Osteoblast (primary cell): ENCODE data around the gene PTPRN2. TPM values are rescaled to one million over a fixed set of nuclear protein-coding genes. Genes with fewer than 3 reads are reported as not detected.

ENCODE experiments used
- DNase-seq: peaks from one replicate; pipeline ENCODE4 v3.0.0; 2011; ENCODE audit warnings: low spot score, mixed read lengths; ENCODE audit not compliant: insufficient read length; ENCODE audit errors: missing footprints
- H2AFZ ChIP-seq: 2 replicates; pipeline ENCODE4 v1.6.0; 2011; ENCODE audit warnings: mild to moderate bottlenecking, low read length
- H3K27ac ChIP-seq: 2 replicates; pipeline ENCODE4 v1.5.1; 2011; ENCODE audit warnings: mild to moderate bottlenecking, low read depth, low read length, moderate library complexity
- H3K27me3 ChIP-seq: 2 replicates; pipeline ENCODE4 v1.6.0; 2012; ENCODE audit warnings: mild to moderate bottlenecking, control low read depth, inconsistent platforms, low read length, moderate library complexity; ENCODE audit not compliant: insufficient read depth
- H3K36me3 ChIP-seq: 2 replicates; pipeline ENCODE4 v1.5.1; 2011; ENCODE audit warnings: mild to moderate bottlenecking, low read length, control low read depth, moderate library complexity; ENCODE audit not compliant: insufficient read depth
- H3K4me1 ChIP-seq: 2 replicates; pipeline ENCODE4 v1.5.1; 2011; ENCODE audit warnings: mild to moderate bottlenecking, low read length, control low read depth, moderate library complexity; ENCODE audit not compliant: insufficient read depth
- H3K4me2 ChIP-seq: 2 replicates; pipeline ENCODE4 v1.6.0; 2011; ENCODE audit warnings: mild to moderate bottlenecking, low read length; ENCODE audit not compliant: insufficient read depth
- H3K4me3 ChIP-seq: fragments of 200-600 bp; sonication (generic); 3 replicates; pipeline ENCODE4 v1.5.1; 2012; ENCODE audit warnings: mild to moderate bottlenecking, low read length, inconsistent platforms; ENCODE audit not compliant: insufficient read depth
- H3K79me2 ChIP-seq: 2 replicates; pipeline ENCODE4 v1.6.0; 2012; ENCODE audit warnings: mild to moderate bottlenecking, low read length, control low read depth, inconsistent platforms; ENCODE audit not compliant: insufficient read depth
- H3K9me3 ChIP-seq: 2 replicates; pipeline ENCODE4 v1.5.1; 2011; ENCODE audit warnings: low read depth, low read length, control low read depth
- H4K20me1 ChIP-seq: 2 replicates; pipeline ENCODE4 v1.6.0; 2012; ENCODE audit warnings: mild to moderate bottlenecking, low read length, control low read depth; ENCODE audit not compliant: insufficient read depth
- total RNA-seq: library from RNA; depleted of rRNA; stranded (reverse); fragments of >200 nt; gene quantifications from 2 replicates; pipeline ENCODE4 v1.2.3, GENCODE V29; 2012
- TF ChIP-seq, protein P1 (sequence below): IDR thresholded peaks from 2 replicates; pipeline ENCODE4 v1.5.1; 2011; ENCODE audit warnings: mild to moderate bottlenecking, low read depth, low read length, moderate library complexity; ENCODE audit errors: extremely low read depth

PTPRN2 gene
- total RNA-seq, 1 donor: 0.36 TPM

DNA sequence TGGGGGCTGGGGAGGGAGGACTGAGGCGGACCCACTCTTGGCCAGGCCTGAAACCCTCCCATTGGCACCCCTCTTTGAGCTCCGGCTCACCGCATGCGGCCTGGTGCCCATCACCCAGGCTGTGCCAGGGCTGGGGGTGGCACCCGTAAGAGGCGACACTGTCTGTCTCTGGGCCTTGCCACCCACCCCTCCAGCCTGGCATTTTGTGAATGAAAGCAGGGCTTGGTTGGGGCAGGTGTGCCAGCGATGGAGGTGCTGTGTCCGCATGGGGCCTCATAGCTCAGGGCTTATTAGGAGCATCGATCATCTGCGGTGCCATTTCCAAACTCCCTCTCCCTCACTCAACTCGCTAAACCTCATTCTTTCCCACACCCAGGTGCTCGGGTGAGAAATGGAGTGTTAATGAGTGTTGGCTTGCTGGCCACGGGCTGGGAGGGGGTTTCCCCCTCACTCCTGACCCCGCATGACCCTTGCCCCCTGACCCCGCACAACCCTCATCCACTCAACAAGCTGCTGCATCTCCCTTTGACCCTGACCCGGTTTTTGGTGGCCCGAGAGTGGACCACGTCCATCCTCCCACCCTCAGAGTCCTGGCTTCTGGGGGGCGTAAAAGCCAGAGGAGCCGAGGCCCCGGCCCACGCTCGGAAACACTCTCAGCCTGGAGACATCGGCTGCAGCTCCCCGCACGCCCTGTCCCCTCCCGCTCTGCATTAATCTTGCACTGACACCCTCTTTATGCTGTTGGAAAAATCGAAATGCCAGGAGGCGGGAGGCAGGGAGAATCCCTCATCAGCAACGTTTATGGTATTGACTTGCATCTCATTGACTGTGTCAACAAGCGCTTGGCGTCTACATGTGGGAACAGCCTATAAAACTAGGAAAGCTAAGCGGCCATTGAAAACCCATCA, 1089.6 kb downstream of the PTPRN2 start:
- Histone ChIP-seq H3K4me3 (no peak overlapping the region), H4K20me1 (no peaks in the 10 kb centered on the region), H2AFZ (no peak overlapping the region), H3K27me3 (no peaks in the 10 kb centered on the region), H3K4me2 (no peak overlapping the region), H3K4me1 (no peaks in the 10 kb centered on the region), H3K79me2 (no peaks in the 10 kb centered on the region), H3K36me3 (no peaks in the 10 kb centered on the region), H3K27ac (no peak overlapping the region), H3K9me3 (no peaks in the 10 kb centered on the region)
- TF ChIP-seq, protein P1, sequence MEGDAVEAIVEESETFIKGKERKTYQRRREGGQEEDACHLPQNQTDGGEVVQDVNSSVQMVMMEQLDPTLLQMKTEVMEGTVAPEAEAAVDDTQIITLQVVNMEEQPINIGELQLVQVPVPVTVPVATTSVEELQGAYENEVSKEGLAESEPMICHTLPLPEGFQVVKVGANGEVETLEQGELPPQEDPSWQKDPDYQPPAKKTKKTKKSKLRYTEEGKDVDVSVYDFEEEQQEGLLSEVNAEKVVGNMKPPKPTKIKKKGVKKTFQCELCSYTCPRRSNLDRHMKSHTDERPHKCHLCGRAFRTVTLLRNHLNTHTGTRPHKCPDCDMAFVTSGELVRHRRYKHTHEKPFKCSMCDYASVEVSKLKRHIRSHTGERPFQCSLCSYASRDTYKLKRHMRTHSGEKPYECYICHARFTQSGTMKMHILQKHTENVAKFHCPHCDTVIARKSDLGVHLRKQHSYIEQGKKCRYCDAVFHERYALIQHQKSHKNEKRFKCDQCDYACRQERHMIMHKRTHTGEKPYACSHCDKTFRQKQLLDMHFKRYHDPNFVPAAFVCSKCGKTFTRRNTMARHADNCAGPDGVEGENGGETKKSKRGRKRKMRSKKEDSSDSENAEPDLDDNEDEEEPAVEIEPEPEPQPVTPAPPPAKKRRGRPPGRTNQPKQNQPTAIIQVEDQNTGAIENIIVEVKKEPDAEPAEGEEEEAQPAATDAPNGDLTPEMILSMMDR: no peak
- DNase-seq: peak; percentile 53

DNA sequence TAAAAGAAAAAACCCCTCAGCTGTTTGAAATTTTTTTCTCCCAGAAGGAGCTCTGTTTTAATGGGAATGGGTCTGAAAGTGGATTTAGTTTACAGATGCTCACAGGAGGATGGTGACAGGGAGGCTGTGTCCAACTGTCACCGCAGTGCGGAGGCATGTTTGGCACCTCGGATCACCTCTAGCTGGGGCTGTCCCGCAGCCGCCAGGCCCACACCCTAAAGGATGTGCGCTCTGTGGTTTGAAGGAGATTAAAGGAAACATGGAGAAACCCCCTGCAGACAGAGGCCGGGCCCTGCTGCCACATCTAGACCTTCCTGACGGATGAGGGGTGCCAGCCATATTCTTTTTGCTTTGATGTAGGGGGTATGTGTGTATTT, 1090.3 kb downstream of the PTPRN2 start:
- Histone ChIP-seq H3K36me3 (no peaks in the 10 kb centered on the region), H3K27ac (no peak overlapping the region), H3K4me2 (no peak overlapping the region), H3K4me1 (no peaks in the 10 kb centered on the region), H4K20me1 (no peaks in the 10 kb centered on the region), H3K4me3 (no peak overlapping the region), H3K27me3 (no peaks in the 10 kb centered on the region), H3K79me2 (no peaks in the 10 kb centered on the region), H2AFZ (no peak overlapping the region), H3K9me3 (no peaks in the 10 kb centered on the region)
- peak; percentile 50 for DNase-seq
- TF ChIP-seq, protein P1: no peak

DNA sequence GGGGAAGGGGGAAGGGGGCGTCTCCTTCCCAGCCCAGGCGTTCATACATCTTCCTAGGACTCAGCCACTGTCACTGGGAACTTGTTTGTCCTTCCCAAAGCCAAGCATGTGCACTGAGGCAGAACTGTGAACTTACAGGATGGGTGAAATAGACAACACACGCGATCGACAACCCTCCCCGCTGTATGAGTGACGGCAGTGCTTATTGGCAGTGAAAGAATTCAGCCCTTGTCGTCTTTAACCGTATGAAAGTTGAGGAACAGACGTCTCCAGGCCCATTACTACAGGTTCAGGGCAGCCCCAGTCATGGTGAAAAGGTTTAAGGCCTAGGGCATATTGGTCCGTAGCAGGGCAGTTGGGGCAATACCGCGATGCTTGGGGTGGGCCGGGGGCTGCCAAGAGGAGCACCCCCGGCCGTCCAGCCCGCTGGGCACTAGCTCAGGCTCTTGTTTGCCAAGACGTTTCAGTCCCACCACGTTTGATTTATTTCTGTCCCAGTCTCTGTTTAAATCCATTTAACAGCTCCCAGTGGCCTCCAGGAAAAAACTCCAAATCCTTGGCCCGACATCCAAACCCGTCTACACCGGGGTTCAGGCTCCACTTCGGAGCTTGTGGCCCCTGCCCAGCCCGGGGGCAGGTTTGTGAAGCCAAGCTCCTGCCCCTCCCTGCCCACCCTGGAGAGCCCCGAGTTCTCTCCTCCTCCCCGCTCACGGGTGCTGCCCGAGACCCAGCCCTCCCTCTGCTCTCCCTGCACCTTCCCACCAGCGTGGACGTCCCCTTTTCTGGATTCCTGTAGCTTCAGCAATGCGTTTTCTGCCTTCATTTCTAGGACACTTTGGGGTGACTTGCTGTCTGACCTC, 1091.0 kb downstream of the PTPRN2 start:
- Histone ChIP-seq H3K9me3 (no peaks in the 10 kb centered on the region), H3K79me2 (no peaks in the 10 kb centered on the region), H3K4me2 (no peak overlapping the region), H4K20me1 (no peaks in the 10 kb centered on the region), H3K36me3 (no peaks in the 10 kb centered on the region), H3K4me3 (no peak overlapping the region), H3K27me3 (no peaks in the 10 kb centered on the region), H2AFZ (no peak overlapping the region), H3K4me1 (no peaks in the 10 kb centered on the region), H3K27ac (no peak overlapping the region)
- TF ChIP-seq, protein P1: no peak
- DNase-seq: peak; percentile 62

DNA sequence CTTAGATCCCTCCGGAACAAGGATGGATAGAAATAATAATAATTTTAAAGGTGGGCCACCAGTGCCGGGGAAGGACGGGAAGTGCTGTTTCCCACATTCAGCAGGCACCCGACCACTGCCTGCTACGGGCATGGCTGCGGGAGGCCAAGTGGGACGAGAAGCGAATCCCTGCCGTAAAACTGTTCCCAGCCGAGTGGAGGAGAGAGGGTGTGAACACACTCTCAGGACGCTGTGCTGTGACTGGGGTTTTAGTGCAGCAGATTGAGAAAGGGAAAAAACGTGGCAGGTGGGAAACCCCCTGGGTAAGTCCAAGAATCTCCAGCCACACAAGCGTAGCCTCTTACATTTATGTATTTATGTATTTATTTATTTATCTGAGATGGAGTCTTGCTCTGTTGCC, 1092.0 kb downstream of the PTPRN2 start:
- TF ChIP-seq, protein P1: no peak
- H3K4me2 ChIP-seq: no peak overlapping the region
- no peaks in the 10 kb centered on the region for H3K36me3 ChIP-seq
- H2AFZ ChIP-seq: no peak overlapping the region
- peak; percentile 43 for DNase-seq
- no peaks in the 10 kb centered on the region for H3K79me2 ChIP-seq
- H3K27me3 ChIP-seq: no peaks in the 10 kb centered on the region
- no peaks in the 10 kb centered on the region for H4K20me1 ChIP-seq
- no peaks in the 10 kb centered on the region for H3K4me1 ChIP-seq
- H3K4me3 ChIP-seq: no peak overlapping the region
- no peaks in the 10 kb centered on the region for H3K9me3 ChIP-seq
- H3K27ac ChIP-seq: no peak overlapping the region
